Smooth muscle cell (in vitro differentiated cells): Measurements from ENCODE around the gene MRFAP1L1. TPM values are rescaled to one million over a fixed set of nuclear protein-coding genes. Genes with fewer than 3 reads are reported as not detected.

Experiments
- DNase-seq: peaks from one replicate; lab custom pipeline; 2025; ENCODE audit not compliant: unreplicated experiment; lab: John Stamatoyannopoulos, UW
- H2AFZ ChIP-seq: fragments of 200-600 bp; sonication (generic); 2 replicates; pipeline ENCODE4 v1.6.0; 2016; ENCODE audit warnings: antibody characterized with exemption, low read depth, mild to moderate bottlenecking
- H3F3A ChIP-seq: fragments of 200-600 bp; sonication (generic); 2 replicates; pipeline ENCODE4 v1.6.0; 2017; ENCODE audit warnings: antibody characterized with exemption, low read depth
- H3K27ac ChIP-seq: fragments of 200-600 bp; sonication (generic); 2 replicates; pipeline ENCODE4 v1.5.1; 2016; ENCODE audit warnings: low read depth, mild to moderate bottlenecking
- H3K27me3 ChIP-seq: fragments of 200-600 bp; sonication (generic); 2 replicates; pipeline ENCODE4 v1.6.1; 2016; ENCODE audit warnings: low read depth, mild to moderate bottlenecking
- H3K36me3 ChIP-seq: fragments of 200-600 bp; sonication (generic); 2 replicates; pipeline ENCODE4 v1.5.1; 2016; ENCODE audit warnings: low read depth
- H3K4me1 ChIP-seq: fragments of 200-600 bp; sonication (generic); 2 replicates; pipeline ENCODE4 v1.5.1; 2016; ENCODE audit warnings: low read depth
- H3K4me2 ChIP-seq: fragments of 200-600 bp; sonication (generic); 2 replicates; pipeline ENCODE4 v1.6.0; 2016; ENCODE audit warnings: mild to moderate bottlenecking
- H3K4me3 ChIP-seq: fragments of 200-600 bp; sonication (generic); 2 replicates; pipeline ENCODE4 v1.5.1; 2016; ENCODE audit warnings: mild to moderate bottlenecking
- H3K79me2 ChIP-seq: fragments of 200-600 bp; sonication (generic); 2 replicates; pipeline ENCODE4 v1.6.0; 2016; ENCODE audit warnings: low read depth, mild to moderate bottlenecking
- H3K9ac ChIP-seq: fragments of 200-600 bp; sonication (generic); 2 replicates; pipeline ENCODE4 v1.6.0; 2016; ENCODE audit warnings: low read depth
- H3K9me3 ChIP-seq: fragments of 200-600 bp; sonication (generic); replicated peaks from 2 replicates; pipeline ENCODE4 v1.5.1; 2016; ENCODE audit warnings: low read depth
- H4K20me1 ChIP-seq: fragments of 200-600 bp; sonication (generic); 2 replicates; pipeline ENCODE4 v1.6.0; 2016; ENCODE audit warnings: low read depth
- WGBS: methylation state at CpG from one replicate; pipeline ENCODE4 v1.1.7; 2016; ENCODE audit warnings: low lambda C conversion rate; 5-methylcytosine and 5-hydroxymethylcytosine counted together
- polyA plus RNA-seq: library from polyadenylated mRNA; unstranded; fragments of >200 nt; fragmentation: Nextera tagmentation; extraction: Ambion mirVana; gene quantifications from 2 replicates; pipeline ENCODE4 v1.2.1, GENCODE V29; 2016
- total RNA-seq: library from RNA; depleted of rRNA; stranded (reverse); fragments of >200 nt; gene quantifications from 2 replicates; pipeline ENCODE4 v1.2.3, GENCODE V29; 2014
- TF ChIP-seq, protein P1 (sequence below): fragments of 200-600 bp; sonication (generic); IDR thresholded peaks from 2 replicates; pipeline ENCODE4 v1.5.1; 2017; ENCODE audit warnings: borderline replicate concordance, mild to moderate bottlenecking, antibody characterized with exemption; ENCODE audit not compliant: insufficient read depth, poor library complexity, severe bottlenecking

Gene MRFAP1L1
- total and polyA plus RNA-seq, 2 experiments from 2014 or later, result 48.9 to 67.1 TPM

DNA sequence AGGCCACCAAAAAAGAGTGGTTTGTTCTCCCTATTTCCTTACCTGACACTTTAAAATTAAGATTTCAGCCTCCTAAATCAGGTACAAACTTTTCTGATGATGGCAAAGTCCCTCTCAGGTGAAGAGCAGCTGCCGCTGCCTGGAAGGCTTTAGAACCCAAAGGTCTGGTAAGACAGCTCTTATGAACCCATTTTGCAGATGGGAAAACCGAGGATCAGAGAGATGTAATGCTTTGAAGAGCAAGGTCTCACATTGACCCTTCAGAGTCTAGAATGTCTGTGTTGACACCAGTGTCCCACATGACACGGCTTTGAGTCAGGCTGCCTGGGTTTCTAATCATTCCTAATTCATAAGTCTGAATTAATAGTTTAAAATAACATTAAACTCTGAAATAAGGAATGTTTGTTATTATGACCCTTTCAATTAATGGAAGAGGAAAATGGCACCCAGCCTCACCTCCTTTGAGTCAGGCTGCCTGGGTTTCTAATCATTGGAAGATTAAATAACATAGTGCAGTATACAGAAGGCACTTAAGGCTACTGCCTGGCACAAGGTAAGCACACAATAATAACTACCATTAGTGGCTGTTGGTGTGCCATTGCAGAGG lies 44.9 kb upstream of the MRFAP1L1 start:
- TF ChIP-seq, protein P1, sequence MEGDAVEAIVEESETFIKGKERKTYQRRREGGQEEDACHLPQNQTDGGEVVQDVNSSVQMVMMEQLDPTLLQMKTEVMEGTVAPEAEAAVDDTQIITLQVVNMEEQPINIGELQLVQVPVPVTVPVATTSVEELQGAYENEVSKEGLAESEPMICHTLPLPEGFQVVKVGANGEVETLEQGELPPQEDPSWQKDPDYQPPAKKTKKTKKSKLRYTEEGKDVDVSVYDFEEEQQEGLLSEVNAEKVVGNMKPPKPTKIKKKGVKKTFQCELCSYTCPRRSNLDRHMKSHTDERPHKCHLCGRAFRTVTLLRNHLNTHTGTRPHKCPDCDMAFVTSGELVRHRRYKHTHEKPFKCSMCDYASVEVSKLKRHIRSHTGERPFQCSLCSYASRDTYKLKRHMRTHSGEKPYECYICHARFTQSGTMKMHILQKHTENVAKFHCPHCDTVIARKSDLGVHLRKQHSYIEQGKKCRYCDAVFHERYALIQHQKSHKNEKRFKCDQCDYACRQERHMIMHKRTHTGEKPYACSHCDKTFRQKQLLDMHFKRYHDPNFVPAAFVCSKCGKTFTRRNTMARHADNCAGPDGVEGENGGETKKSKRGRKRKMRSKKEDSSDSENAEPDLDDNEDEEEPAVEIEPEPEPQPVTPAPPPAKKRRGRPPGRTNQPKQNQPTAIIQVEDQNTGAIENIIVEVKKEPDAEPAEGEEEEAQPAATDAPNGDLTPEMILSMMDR, result no peak
- Histone ChIP-seq H2AFZ (no peak overlapping the region), H3K4me2 (no peak overlapping the region), H3K36me3 (no peaks in the 10 kb centered on the region), H3K79me2 (no peaks in the 10 kb centered on the region), H3K4me1 (no peaks in the 10 kb centered on the region), H3K27ac (no peak overlapping the region), H4K20me1 (no peaks in the 10 kb centered on the region), H3F3A (no peaks in the 10 kb centered on the region), H3K9ac (no peak overlapping the region), H3K4me3 (no peak overlapping the region), H3K27me3 (no peaks in the 10 kb centered on the region), H3K9me3 (no peaks in the 10 kb centered on the region)
- no peak for DNase-seq
- WGBS, result 93% methylated on average over 3 of the region's 3 CpGs

GRCh38 chr4:6753891-6754290 lies 44.2 kb upstream of the MRFAP1L1 start:
- no peaks in the 10 kb centered on the region for H3K36me3 ChIP-seq
- no peak overlapping the region for H2AFZ ChIP-seq
- H3K27me3 ChIP-seq, result no peaks in the 10 kb centered on the region
- H3F3A ChIP-seq, result no peaks in the 10 kb centered on the region
- H3K79me2 ChIP-seq, result no peaks in the 10 kb centered on the region
- TF ChIP-seq, protein P1, result no peak
- H3K4me3 ChIP-seq, result no peak overlapping the region
- no peaks in the 10 kb centered on the region for H3K4me1 ChIP-seq
- no peaks in the 10 kb centered on the region for H4K20me1 ChIP-seq
- H3K9me3 ChIP-seq, result no peaks in the 10 kb centered on the region
- H3K27ac ChIP-seq, result no peak overlapping the region
- H3K9ac ChIP-seq, result no peak overlapping the region
- no peak overlapping the region for H3K4me2 ChIP-seq
- no peak for DNase-seq
- 86% methylated on average over 9 of the region's 9 CpGs for WGBS

DNA sequence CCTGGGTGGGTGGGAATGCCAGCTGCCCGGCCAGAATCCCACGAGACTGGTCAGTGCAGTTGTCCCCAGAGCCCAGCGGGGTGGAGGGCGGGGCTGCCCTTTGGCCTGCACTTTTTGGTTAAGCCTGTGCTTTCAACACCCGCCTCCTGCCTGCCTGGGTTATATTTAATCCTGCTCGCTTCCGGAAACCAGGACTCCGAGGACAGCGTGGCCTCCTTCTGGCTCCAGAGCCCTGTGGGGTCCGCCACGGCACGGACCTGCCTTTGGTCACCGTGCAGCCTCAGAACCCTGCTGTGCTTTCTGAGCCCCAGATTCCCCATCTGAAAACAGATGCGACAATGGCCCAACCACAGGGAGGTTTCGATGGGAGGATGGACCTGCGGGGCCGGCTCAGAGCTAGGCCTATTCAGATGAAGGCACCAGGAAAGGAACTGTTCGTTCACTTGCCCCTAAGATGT lies 43.5 kb upstream of the MRFAP1L1 start:
- no peak overlapping the region for H3K27ac ChIP-seq
- no peaks in the 10 kb centered on the region for H3K36me3 ChIP-seq
- DNase-seq, result no peak

More for the DNA sequence above, 43.5 kb upstream of the MRFAP1L1 start:
- H3K4me2 ChIP-seq, result no peak overlapping the region
- no peaks in the 10 kb centered on the region for H3K4me1 ChIP-seq
- H3K9me3 ChIP-seq, result no peaks in the 10 kb centered on the region
- no peaks in the 10 kb centered on the region for H4K20me1 ChIP-seq
- H3K79me2 ChIP-seq, result no peaks in the 10 kb centered on the region
- H3F3A ChIP-seq, result no peaks in the 10 kb centered on the region
- TF ChIP-seq, protein P1, result no peak
- no peak overlapping the region for H2AFZ ChIP-seq
- no peak overlapping the region for H3K9ac ChIP-seq
- 88% methylated on average over 18 of the region's 18 CpGs for WGBS
- no peaks in the 10 kb centered on the region for H3K27me3 ChIP-seq
- no peak overlapping the region for H3K4me3 ChIP-seq
